KMS-11 (cell line): ENCODE data around the gene DPPA4.

Experiments used
- H2AFZ ChIP-seq: fragments of 200-600 bp; sonication (generic); 2 replicates; pipeline ENCODE4 v1.6.1; 2016; ENCODE audit warnings: antibody characterized with exemption, mixed run types, low read depth
- H3K27ac ChIP-seq: fragments of 200-600 bp; sonication (generic); 2 replicates; pipeline ENCODE4 v1.6.1; 2016; ENCODE audit warnings: mild to moderate bottlenecking, mixed run types
- H3K27me3 ChIP-seq: fragments of 200-600 bp; sonication (generic); 2 replicates; pipeline ENCODE4 v1.6.1; 2017; ENCODE audit warnings: mild to moderate bottlenecking, low read depth, mixed run types, moderate library complexity; ENCODE audit not compliant: insufficient read depth
- H3K36me3 ChIP-seq: fragments of 200-600 bp; sonication (generic); 2 replicates; pipeline ENCODE4 v1.6.1; 2017; ENCODE audit warnings: mild to moderate bottlenecking, mixed run types; ENCODE audit not compliant: insufficient read depth
- H3K4me1 ChIP-seq: fragments of 200-600 bp; sonication (generic); 2 replicates; pipeline ENCODE4 v1.6.1; 2016; ENCODE audit warnings: mild to moderate bottlenecking, low read depth, mixed run types; ENCODE audit not compliant: poor library complexity, severe bottlenecking
- H3K4me2 ChIP-seq: fragments of 200-600 bp; sonication (generic); 2 replicates; pipeline ENCODE4 v1.7.0; 2016; ENCODE audit warnings: mild to moderate bottlenecking, mixed run types
- H3K4me3 ChIP-seq: fragments of 200-600 bp; sonication (generic); IDR thresholded peaks from 2 replicates; pipeline ENCODE4 v1.6.1; 2017; ENCODE audit warnings: low read depth, low read length, mixed read lengths; ENCODE audit not compliant: insufficient read depth
- H3K79me2 ChIP-seq: fragments of 200-600 bp; sonication (generic); 2 replicates; pipeline ENCODE4 v1.6.1; 2016; ENCODE audit warnings: low read depth, mixed run types; ENCODE audit not compliant: insufficient read depth
- H3K9ac ChIP-seq: fragments of 200-600 bp; sonication (generic); 2 replicates; pipeline ENCODE4 v1.6.1; 2016; ENCODE audit warnings: mild to moderate bottlenecking, mixed run types
- H4K20me1 ChIP-seq: fragments of 200-600 bp; sonication (generic); 2 replicates; pipeline ENCODE4 v1.6.1; 2016; ENCODE audit warnings: mild to moderate bottlenecking, mixed run types; ENCODE audit not compliant: insufficient read depth
- CTCF ChIP-seq: fragments of 200-600 bp; sonication (generic); conservative IDR thresholded peaks from 2 replicates; pipeline ENCODE4 v1.6.1; 2017; ENCODE audit warnings: low read depth, mild to moderate bottlenecking, antibody characterized with exemption, low read length, moderate library complexity, mixed read lengths

The DPPA4 gene

DNA sequence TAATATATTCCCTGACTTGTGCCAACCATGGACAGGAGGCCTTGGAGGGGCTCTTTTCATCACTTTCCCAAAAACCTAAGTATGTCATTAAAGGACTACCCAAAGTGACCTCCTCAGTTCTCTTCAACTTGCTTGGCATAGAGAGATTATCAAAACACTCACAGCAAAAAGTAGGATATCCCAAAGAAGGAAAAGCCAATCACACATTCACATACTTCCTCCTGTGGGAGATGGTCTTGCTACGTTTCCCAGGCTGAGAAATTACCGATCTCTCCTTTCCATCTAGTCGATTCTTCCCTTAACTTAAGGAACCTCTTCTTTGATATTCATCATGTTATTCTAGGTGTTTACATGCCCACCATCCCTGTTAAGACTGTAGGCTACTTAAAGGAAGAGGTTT, 9.1 kb downstream of the DPPA4 start:
- H3K36me3 ChIP-seq: no peaks in the 10 kb centered on the region

GRCh38 chr3:109325657-109326056, 11.7 kb downstream of the DPPA4 start:
- H3K27me3 ChIP-seq: no peaks in the 10 kb centered on the region
- no peak for TF ChIP-seq CTCF
- H3K79me2 ChIP-seq: no peaks in the 10 kb centered on the region
- no peak overlapping the region for H3K27ac ChIP-seq
- H2AFZ ChIP-seq: no peak overlapping the region
- H3K4me1 ChIP-seq: no peaks in the 10 kb centered on the region
- H4K20me1 ChIP-seq: no peaks in the 10 kb centered on the region
- H3K36me3 ChIP-seq: no peaks in the 10 kb centered on the region
- H3K4me2 ChIP-seq: no peak overlapping the region
- no peak overlapping the region for H3K4me3 ChIP-seq
- no peak overlapping the region for H3K9ac ChIP-seq

More for the DNA sequence above, 9.1 kb downstream of the DPPA4 start:
- Histone ChIP-seq H3K4me1 (no peaks in the 10 kb centered on the region), H3K4me3 (no peak overlapping the region), H3K4me2 (no peak overlapping the region), H3K9ac (no peak overlapping the region), H2AFZ (no peak overlapping the region), H3K27me3 (no peaks in the 10 kb centered on the region), H3K79me2 (no peaks in the 10 kb centered on the region), H4K20me1 (no peaks in the 10 kb centered on the region), H3K27ac (no peak overlapping the region)
- no peak for TF ChIP-seq CTCF

GRCh38 chr3:109325109-109325508, 12.2 kb downstream of the DPPA4 start:
- Histone ChIP-seq H3K4me2 (no peak overlapping the region), H3K27ac (no peak overlapping the region), H4K20me1 (no peaks in the 10 kb centered on the region), H3K36me3 (no peaks in the 10 kb centered on the region), H3K79me2 (no peaks in the 10 kb centered on the region), H3K4me1 (no peaks in the 10 kb centered on the region), H3K27me3 (no peaks in the 10 kb centered on the region), H3K4me3 (no peak overlapping the region), H3K9ac (no peak overlapping the region), H2AFZ (no peak overlapping the region)
- TF ChIP-seq CTCF: no peak

GRCh38 chr3:109316162-109316730, 21.1 kb downstream of the DPPA4 start, which contains the start of gene DPPA2:
TSS of gene DPPA2 (minus strand) at chr3:109316517. CDS start at chr3:109314542, 1,975 bp downstream.
- Histone ChIP-seq H3K4me2 (no peak within 1 kb of the TSS), H2AFZ (no peak within 1 kb of the TSS), H3K4me1 (no peaks in the 10 kb centered on the region), H3K9ac (no peak within 1 kb of the TSS), H3K36me3 (no peaks in the 10 kb centered on the region), H3K27ac (no peak within 1 kb of the TSS), H3K4me3 (no peak within 1 kb of the TSS), H3K79me2 (no peaks in the 10 kb centered on the region), H4K20me1 (no peaks in the 10 kb centered on the region), H3K27me3 (no peaks in the 10 kb centered on the region)
- TF ChIP-seq CTCF: no peak
